GM23338 (cell line): ENCODE measurements around the gene MAP4. TPM values are rescaled to one million over a fixed set of nuclear protein-coding genes. Genes with fewer than 3 reads are reported as not detected.

Experiments
- ATAC-seq: fragments of 200-7000 bp; cut with Tn5 transposase; 3 replicates; pipeline ENCODE4 v1.9.1; 2020
- DNase-seq: peaks from one replicate; pipeline ENCODE4 v3.0.0-alpha.2; 2015; ENCODE audit warnings: low spot score
- H2AFZ ChIP-seq: fragments of 200-600 bp; sonication (generic); 2 replicates; pipeline ENCODE4 v1.8.0; 2016; ENCODE audit warnings: antibody characterized with exemption, mild to moderate bottlenecking, moderate library complexity
- H3F3A ChIP-seq: fragments of 200-600 bp; sonication (generic); replicated peaks from 2 replicates; pipeline ENCODE4 v1.8.0; 2017; ENCODE audit warnings: antibody characterized with exemption, mixed run types, low read depth
- H3K27ac ChIP-seq: fragments of 200-600 bp; sonication (generic); 2 replicates; pipeline ENCODE4 v1.6.1; 2016; ENCODE audit warnings: low read depth
- H3K27me3 ChIP-seq: fragments of 200-600 bp; sonication (generic); 2 replicates; pipeline ENCODE4 v1.8.0; 2016; ENCODE audit warnings: mild to moderate bottlenecking, mixed run types, moderate library complexity; ENCODE audit not compliant: insufficient read depth
- H3K36me3 ChIP-seq: fragments of 200-600 bp; sonication (generic); 2 replicates; pipeline ENCODE4 v1.8.0; 2016; ENCODE audit warnings: mild to moderate bottlenecking; ENCODE audit not compliant: insufficient read depth
- H3K4me1 ChIP-seq: fragments of 200-600 bp; sonication (generic); 2 replicates; pipeline ENCODE4 v1.8.0; 2016; ENCODE audit warnings: mild to moderate bottlenecking, moderate library complexity; ENCODE audit not compliant: insufficient read depth
- H3K4me2 ChIP-seq: fragments of 200-600 bp; sonication (generic); 2 replicates; pipeline ENCODE4 v1.7.1; 2017; ENCODE audit warnings: mixed run types
- H3K4me3 ChIP-seq: fragments of 200-600 bp; sonication (generic); 2 replicates; pipeline ENCODE4 v1.6.1; 2016; ENCODE audit warnings: mixed run types
- H3K79me2 ChIP-seq: fragments of 200-600 bp; sonication (generic); replicated peaks from 2 replicates; pipeline ENCODE4 v1.8.0; 2017; ENCODE audit warnings: mild to moderate bottlenecking; ENCODE audit not compliant: insufficient read depth
- H3K9me2 ChIP-seq: fragments of 200-600 bp; sonication (generic); 2 replicates; pipeline ENCODE4 v1.8.0; 2017; ENCODE audit not compliant: insufficient read depth
- H4K20me1 ChIP-seq: fragments of 200-600 bp; sonication (generic); replicated peaks from 2 replicates; pipeline ENCODE4 v1.8.0; 2017; ENCODE audit warnings: mild to moderate bottlenecking; ENCODE audit not compliant: insufficient read depth
- H3K27ac Mint-ChIP-seq: 2 replicates; pipeline ENCODE4 v1.8.0; 2020; ENCODE audit warnings: inconsistent platforms, mild to moderate bottlenecking, moderate library complexity, mixed read lengths
- H3K27me3 Mint-ChIP-seq: 3 replicates; pipeline ENCODE4 v1.8.0; 2022; ENCODE audit warnings: low read depth, mild to moderate bottlenecking, moderate library complexity, mixed read lengths, inconsistent platforms; ENCODE audit not compliant: insufficient read depth, poor library complexity
- H3K36me3 Mint-ChIP-seq: 3 replicates; pipeline ENCODE4 v1.8.0; 2021; ENCODE audit warnings: low read depth, mild to moderate bottlenecking, inconsistent platforms, moderate library complexity, mixed read lengths
- H3K4me1 Mint-ChIP-seq: 3 replicates; pipeline ENCODE4 v1.8.0; 2020; ENCODE audit warnings: mild to moderate bottlenecking, inconsistent platforms, mixed read lengths
- H3K4me3 Mint-ChIP-seq: 3 replicates; pipeline ENCODE4 v1.8.0; 2021; ENCODE audit warnings: moderate library complexity, mild to moderate bottlenecking, inconsistent platforms, mixed read lengths
- H3K9me3 Mint-ChIP-seq: 3 replicates; pipeline ENCODE4 v1.8.0; 2020; ENCODE audit warnings: moderate library complexity, mild to moderate bottlenecking, inconsistent platforms, mixed read lengths
- CREB1 ChIP-seq: fragments of 250-450 bp; sonication (Bioruptor Pico); IDR thresholded peaks from 2 replicates; pipeline ENCODE4 v1.5.0; 2020; ENCODE audit warnings: low read depth, mild to moderate bottlenecking, moderate library complexity
- CTCF ChIP-seq, 2 experiments: fragments of 200-600 bp in 1 of 2; sonication (generic) in 1 of 2; conservative IDR thresholded peaks; 2 replicates each; pipeline versions ENCODE4 v1.5.1 to v1.6.1; 2016 to 2017; ENCODE audit warnings: antibody characterized with exemption in 2 of 2, low read depth in 2 of 2, mild to moderate bottlenecking in 2 of 2, moderate library complexity in 1 of 2
- ETS1 ChIP-seq: IDR thresholded peaks from 2 replicates; pipeline ENCODE4 v1.6.1; 2016; ENCODE audit warnings: antibody characterized with exemption
- EZH2 ChIP-seq: fragments of 200-600 bp; sonication (generic); IDR thresholded peaks from one replicate; pipeline ENCODE4 v1.8.0; 2017; ENCODE audit warnings: antibody characterized with exemption, mild to moderate bottlenecking, low read depth; ENCODE audit not compliant: unreplicated experiment
- EZH2phosphoT487 ChIP-seq: fragments of 200-600 bp; sonication (generic); IDR thresholded peaks from one replicate; pipeline ENCODE4 v1.8.1; 2018; ENCODE audit warnings: antibody characterized with exemption; ENCODE audit not compliant: unreplicated experiment
- JUNB ChIP-seq: IDR thresholded peaks from one replicate; pipeline ENCODE4 v1.6.1; 2016; ENCODE audit warnings: antibody characterized with exemption; ENCODE audit not compliant: unreplicated experiment
- NANOG ChIP-seq: IDR thresholded peaks from 2 replicates; pipeline ENCODE4 v1.6.1; 2016; ENCODE audit warnings: antibody characterized with exemption, borderline replicate concordance
- POLR2AphosphoS5 ChIP-seq: IDR thresholded peaks from 2 replicates; pipeline ENCODE4 v1.6.1; 2016; ENCODE audit warnings: antibody characterized with exemption, low read depth
- REST ChIP-seq: IDR thresholded peaks from one replicate; pipeline ENCODE4 v1.6.1; 2018; ENCODE audit warnings: antibody characterized with exemption; ENCODE audit not compliant: unreplicated experiment
- STAT1 ChIP-seq: IDR thresholded peaks from one replicate; pipeline ENCODE4 v1.6.1; 2016; ENCODE audit warnings: antibody characterized with exemption; ENCODE audit not compliant: unreplicated experiment
- ZNF114 ChIP-seq: fragments of 250-450 bp; sonication (Bioruptor Pico); IDR thresholded peaks from 2 replicates; pipeline ENCODE4 v1.5.0; 2020; ENCODE audit warnings: mild to moderate bottlenecking, moderate library complexity
- ZNF331 ChIP-seq: fragments of 250-450 bp; sonication (Bioruptor Pico); IDR thresholded peaks from 2 replicates; pipeline ENCODE4 v1.5.0; 2020; ENCODE audit warnings: low read depth, mild to moderate bottlenecking, moderate library complexity
- ZNF462 ChIP-seq: fragments of 250-450 bp; sonication (Bioruptor Pico); IDR thresholded peaks from 2 replicates; pipeline ENCODE4 v1.5.0; 2020; ENCODE audit warnings: mild to moderate bottlenecking, moderate library complexity
- polyA plus RNA-seq: library from polyadenylated mRNA; unstranded; fragments of >200 nt; fragmentation: Nextera tagmentation; extraction: Ambion mirVana; gene quantifications from 2 replicates; pipeline ENCODE4 v1.2.1, GENCODE V29; 2016
- total RNA-seq: library from RNA; depleted of rRNA; stranded (reverse); fragments of >200 nt; shearing (Covaris generic); gene quantifications from 2 replicates; pipeline ENCODE4 v1.2.3, GENCODE V29; 2014

MAP4 gene
- total and polyA plus RNA-seq, 2 experiments from 2014 or later, result 103 to 113 TPM

- ATAC-seq (no peak), DNase-seq (no peak)
- Mint-ChIP-seq H3K9me3 (no peaks in the 10 kb centered on the region), H3K4me1 (no peaks in the 10 kb centered on the region), H3K27me3 (no peaks in the 10 kb centered on the region), H3K4me3 (no peak overlapping the region), H3K36me3 (peaks cover 18% of the 10 kb centered on the region), H3K27ac (no peak overlapping the region)
- Histone ChIP-seq H3F3A (0 out of 2 replicates have a peak, but pooled peaks cover 4% of the 10 kb centered on the region), H3K4me1 (no peaks in the 10 kb centered on the region), H3K36me3 (0 out of 2 replicates have a peak, but pooled peaks cover 2% of the 10 kb centered on the region), H3K4me3 (no peak overlapping the region), H3K4me2 (no peak overlapping the region), H3K27ac (no peak overlapping the region), H2AFZ (no peak overlapping the region), H3K79me2 (no peaks in the 10 kb centered on the region), H3K27me3 (no peaks in the 10 kb centered on the region), H4K20me1 (no peaks in the 10 kb centered on the region; the same call in none of the 2 replicates), H3K9me2 (no peaks in the 10 kb centered on the region)
- TF ChIP-seq EZH2 (no peak), POLR2AphosphoS5 (no peak), NANOG (no peak), ZNF114 (CRISPR knock-in tag) (no peak), REST (no peak), JUNB (no peak), ETS1 (no peak), ZNF462 (CRISPR knock-in tag) (no peak), ZNF331 (CRISPR knock-in tag) (no peak), STAT1 (no peak), CREB1 (CRISPR knock-in tag) (no peak), EZH2phosphoT487 (no peak), CTCF (conservative IDR thresholded peaks at IDR 0.05; ENCODE audit: low read depth in 2 of 2) (no peak)
Measured at GRCh38 chr3:47899495-47900108, 116.6 kb downstream of the MAP4 start.
